ENCODE data around the gene HMG20A.

HMG20A gene

DNA sequence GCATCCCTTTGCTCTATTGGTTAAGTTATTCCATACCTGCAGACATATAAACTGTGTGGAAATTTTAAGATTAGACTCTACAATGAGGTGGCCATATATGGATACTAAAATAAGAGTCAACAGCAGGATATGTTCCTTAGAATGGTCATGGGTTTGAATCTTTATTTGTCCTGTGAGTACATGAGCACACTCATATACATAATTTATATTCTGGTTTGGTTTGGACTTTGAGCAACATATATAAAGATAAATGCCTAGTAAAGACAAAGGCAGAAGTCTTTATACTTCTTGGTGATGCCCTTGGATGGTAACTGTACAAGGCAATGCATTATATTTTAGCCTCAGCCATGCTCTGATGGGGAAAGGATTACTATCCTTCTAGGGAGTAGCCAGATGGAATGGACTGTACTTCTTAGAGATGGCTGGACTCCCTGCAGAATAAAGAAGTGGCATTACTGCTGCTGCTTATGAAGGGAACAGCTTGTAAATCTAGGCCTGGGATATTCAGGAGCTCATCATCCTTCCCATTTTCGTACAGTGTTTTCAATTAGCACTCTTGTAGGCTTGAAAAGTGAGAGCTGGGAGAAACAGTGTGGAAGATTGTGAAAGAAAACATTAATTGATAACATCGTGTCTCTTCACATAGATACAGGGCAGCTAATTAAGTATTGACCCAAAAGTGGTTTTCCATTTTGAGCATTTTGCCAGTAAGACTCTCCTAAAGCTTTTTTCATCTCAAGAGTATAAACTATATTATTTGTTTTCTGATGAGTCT, 60.4 kb downstream of the HMG20A start:
- no peak for DNase-seq

DNA sequence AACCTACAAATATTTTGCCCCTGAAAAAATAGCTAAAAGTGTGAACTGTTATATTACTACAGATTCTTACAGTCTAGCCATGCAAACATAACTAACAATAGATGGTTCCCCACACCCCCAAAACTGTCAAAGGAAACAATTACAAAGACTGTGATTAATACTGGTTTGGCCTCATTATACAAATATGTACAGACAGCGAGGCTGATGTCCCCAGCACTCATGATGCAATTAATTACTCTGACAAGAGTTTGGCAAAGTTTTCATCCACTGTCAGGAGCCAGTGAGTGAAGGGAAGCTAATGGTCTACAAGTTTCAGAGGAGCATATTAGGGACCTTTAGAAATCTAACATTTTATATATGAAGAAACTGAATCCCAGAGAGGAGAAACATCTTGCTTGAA, 61.0 kb downstream of the HMG20A start:
- no peak for DNase-seq

DNA sequence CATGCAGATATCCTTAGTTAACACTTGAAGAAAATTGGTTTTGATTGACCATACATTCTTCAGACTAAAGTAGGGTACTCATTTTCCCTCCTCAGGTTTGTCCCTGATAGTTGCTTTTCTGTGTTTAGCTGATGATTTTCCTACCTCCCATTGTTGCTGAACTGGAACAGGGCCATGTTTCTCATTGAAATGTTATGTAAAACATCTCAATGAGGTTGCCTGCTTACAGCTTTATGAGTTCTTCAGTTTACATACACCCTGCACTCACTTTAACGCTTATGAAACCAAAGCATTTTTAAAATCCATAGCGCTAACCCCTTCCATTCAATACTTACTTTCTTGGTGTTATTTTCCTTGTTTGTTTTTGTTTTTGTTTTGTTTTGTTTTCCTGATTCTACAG, 61.9 kb downstream of the HMG20A start:
- DNase-seq: no peak

DNA sequence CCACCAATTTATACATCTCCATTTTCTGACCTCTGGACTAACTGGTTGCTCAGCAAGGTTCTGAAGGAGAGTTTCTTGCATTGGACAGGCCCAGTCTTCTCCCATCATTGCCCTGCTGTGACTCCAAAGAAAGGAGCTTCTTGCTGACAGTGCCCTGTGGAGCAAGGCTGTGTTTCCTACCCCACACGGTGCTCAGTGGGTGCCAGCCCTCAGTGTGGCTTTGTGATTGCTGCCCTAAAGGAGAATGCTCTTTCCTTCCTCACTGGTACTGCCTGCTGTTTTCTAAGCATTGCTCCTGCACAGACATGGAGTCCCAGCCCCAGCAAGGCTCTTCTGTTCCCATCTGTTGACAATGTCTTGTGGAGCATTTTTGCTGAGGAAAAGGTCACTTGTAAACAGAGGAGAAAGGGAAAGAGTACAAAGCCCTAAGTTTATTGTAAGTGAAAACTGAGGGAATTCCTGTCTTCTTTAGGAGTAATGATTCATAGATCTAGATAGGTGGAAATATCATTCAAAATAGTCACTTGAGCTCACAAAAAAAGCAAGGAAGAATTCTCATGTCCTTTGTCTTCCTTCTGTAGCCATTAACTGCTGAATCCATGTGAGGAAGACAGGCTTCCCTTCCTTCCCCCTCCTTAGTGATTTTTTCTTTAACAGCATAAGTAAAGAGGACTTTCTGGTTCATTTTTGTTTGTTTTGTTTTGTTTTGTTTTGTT, 62.9 kb downstream of the HMG20A start:
- DNase-seq: no peak

DNA sequence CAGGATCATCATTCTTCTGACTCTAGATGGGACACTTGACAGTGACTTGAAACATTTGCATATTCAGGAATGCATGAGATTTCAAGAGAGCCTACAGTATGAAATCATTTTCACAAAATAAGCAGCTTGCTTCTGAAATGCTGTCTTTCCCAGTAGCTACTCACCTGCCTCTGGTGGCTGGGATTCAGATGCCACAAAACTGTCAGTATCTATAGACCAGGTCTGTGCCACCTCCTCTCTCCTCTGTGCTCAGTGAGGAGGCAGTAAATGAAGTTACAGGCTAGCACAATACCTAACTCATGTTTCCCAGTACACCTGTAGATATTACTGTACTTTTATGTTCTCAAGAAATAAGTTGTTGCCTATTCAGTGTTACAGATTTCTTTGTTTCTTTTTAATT, 64.3 kb downstream of the HMG20A start:
- DNase-seq: no peak

DNA sequence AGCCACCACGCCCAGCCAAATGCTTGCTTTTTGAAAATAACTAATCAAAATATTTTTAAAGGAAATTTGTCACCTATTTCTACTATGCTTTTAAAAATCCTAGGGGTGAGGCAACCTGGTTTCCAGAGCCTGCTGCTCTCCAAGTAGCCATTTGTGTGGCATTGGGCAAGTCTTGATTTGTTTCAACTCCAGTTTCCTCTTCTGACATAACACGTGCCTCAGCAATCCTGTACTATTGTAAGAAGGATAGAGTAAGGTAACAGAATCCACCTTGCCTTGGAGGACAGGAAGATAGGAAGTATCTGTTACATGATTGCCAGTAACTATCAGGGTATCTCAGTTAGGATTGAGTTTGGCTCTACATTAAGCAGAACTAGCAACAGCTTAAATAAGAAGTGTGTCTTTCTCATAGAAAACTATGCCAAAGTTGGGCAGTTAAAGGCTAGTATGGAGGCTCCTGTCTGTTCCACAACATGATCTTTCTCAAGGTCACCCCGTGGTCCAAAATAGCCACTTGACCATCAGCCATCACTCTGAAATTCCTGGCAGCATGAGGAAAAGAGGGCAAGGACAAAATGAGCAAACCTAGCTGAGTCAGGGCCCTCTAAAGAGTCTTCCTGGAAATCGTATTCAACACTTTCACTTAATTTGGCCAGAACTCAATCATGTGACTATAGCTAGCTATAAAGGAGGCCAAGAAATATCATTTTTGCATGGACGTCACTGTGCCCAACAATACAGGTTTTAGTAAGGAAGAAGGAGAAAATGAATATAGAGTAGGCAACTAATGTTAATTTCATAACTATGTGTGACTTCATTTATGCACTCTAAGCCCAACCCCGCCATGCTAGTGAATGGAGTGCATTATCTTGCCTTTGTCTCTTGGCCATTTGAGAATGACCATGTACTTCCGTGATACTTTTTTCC, 66.1 kb downstream of the HMG20A start:
- DNase-seq: no peak

DNA sequence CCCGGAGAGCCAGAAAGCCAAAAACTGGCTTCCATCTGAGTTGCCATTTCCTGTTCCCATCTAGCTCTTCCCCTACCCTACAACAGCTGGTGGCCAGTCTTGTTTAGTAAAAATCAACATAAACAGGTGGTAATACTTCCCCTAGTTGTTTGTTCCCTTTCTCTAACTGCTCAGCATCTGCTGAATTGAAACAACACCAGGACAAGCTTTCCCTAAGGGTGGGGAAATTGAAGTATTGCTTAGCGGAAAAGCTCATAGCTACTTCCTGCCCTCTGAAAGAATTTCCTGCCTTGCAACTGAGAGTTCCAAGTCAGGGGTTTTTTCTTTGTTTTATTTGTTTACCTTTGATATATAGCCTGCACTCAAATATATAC, 66.8 kb downstream of the HMG20A start:
- peak; percentile 33 for DNase-seq

DNA sequence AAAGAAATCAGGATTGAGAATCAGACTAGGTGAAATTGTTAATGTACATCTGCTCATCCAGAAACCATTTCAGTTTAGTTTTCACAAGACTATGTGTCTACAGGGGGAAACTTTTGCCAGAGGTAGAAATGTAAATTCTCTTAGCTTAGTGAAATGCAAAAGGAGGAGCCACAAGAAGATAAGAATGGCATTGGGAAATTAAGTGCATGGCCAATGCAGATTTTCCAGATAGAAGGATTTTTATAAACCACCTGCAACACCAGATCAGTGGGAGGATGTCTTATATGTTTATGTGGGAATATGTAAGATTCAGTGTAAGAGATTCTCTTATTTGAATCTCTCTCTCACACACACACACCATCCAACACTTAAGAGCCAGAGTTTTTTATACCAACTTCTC, 67.2 kb downstream of the HMG20A start:
- DNase-seq: no peak

DNA sequence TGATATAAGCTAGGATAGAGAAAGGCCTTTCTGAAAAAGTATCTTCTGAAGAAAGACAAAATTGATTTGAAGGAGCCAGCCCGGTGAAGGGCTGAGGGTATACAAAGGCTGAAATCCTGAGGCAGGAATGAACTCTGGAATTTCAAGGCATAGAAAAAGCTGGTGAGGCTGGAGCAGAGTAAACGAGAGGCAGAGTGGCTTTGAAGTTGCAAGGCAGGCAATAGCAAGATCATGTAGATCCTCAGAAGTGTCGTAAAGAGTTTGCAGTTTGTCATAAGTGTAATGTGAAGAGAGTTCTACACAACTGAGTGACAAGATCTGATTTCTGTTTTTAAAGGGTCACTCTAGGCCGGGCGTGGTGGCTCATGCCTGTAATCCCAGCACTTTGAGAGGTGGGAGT, 69.0 kb downstream of the HMG20A start:
- no peak for DNase-seq

DNA sequence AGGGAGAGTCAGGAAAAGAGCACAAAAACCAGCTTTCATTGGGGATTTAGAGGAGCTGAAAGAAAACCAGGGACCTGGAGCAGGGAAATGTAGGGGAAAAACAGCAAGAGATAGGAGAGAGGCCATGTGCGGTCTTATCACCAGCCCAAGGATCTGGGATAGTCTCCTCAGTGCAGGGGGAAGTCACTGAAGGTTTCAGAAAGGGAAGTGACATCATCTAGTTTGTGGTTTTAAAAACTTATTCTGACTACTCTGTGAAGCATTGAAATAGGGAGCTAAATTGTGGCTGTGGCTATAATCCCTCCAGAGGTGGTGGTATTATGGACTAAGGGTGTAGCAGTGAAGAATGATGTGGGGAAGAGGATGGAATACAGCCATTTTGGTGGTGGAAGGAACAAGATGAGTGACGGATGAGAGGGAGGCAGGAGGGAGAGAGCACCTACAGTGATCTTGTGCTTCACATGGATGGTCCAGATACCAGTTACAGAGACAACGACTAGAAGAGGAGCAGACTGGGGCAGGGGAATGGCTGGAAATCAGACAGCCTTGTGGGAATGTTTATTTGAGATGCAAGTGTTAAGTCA, 72.7 kb downstream of the HMG20A start:
- no peak for DNase-seq

DNA sequence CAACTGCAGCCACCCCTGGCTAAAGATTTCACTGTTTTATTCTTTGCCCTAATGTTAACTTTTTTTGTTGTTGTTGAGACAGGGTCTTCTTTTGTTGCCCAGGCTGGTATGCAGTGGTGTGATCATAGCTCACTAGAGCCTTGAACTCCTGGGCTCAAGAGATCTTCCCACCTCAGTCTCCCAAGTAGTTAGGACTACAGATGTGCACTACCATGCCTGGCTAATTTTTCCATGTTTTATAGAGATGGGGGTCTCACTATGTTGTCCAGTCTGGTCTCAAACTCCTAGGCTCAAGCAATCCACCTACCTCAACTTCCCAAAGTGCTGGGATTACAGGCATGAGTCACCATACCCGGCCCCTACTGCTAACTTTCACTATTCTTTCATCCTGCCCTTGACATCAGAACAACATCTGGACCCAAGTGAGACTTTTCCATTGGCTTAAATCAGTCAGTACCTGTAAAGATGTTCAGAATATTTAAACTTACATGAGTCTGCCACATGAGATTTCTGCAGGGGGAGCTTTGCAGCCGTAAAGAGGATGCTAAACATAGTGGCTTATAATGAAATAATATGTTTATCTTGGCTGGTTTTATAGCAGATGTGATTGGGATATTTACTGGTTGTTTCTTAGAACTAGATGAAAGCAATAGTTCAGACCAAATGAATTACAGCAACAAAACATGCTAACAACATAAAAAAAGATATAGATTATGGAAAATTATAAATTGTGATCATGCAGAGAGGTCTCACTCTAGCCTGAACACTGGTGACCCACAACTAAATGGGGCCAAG, 73.6 kb downstream of the HMG20A start:
- DNase-seq: no peak

DNA sequence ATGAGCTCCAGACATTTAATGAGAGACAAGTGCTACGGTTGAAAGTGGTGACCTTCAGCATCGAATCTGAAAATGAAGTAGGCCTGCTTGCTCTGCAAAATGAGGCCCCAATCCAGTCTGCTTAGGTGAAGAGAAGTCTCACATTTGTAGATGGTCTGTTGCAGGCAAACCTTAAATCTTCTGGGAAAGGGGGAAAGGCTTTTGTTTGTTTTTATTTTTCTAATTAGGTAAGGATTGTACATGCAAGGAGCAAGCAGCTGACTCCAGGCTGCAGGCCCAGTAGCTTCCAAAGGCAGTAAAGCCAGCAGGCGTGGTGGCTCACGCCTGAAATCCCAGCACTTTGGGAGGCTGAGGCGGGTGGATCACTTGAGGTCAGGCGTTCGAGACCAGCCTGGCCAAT, 74.3 kb downstream of the HMG20A start:
- no peak for DNase-seq

DNA sequence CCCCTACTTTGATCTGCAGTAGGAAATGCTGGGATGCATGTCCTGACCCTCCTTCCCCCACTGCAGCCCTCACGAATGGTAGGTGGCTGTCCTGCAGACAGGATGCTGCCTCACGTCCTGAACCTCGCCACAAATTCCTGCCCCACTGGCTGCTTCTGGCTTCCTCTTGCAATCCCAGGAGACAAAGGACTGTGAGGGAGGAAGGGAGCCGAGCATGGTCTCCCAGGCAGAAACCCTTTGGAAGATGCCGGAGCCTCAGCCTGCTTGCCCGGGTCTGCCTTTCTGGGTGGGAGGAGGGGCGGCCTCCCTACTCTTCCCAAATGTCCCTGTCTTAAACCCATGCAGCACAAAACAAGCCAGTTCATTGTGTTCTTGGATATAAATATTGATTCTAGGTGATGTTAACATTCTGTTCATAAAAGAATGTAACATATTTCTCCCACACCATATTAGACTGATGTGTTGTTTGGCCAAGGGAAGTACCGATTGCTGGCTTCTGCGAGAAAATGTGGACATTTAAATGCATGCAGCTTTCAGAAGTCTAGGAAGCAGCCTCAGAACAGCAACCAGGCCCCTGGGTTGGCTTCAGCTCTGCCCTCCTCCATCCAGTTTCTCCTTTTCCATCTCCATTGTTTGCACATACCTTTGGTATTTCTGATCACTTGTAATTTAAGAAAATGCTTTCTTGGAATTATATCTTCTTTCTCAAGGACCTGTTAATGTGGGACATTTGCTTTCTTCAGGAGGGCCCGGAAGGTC, 75.3 kb downstream of the HMG20A start:
- no peak for DNase-seq

DNA sequence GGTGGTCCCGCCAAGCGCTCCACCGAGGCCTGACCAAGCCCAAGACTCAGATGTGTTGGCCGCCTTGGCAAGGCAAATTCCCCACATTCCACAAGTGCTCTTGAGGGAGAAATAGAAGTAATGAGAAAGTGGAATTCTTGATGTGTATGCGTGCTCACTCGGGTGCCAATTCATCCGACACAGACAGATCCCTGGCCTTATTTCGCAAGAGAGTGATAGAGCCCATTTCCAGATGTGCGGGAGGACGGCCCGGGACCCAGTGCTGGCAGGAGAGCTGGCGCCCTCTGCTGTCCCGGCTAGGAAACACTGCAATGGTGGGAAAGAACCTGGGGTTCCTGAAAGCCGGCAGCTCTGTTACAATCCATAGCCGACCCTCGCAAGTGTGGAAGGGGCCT, 76.0 kb downstream of the HMG20A start:
- peak; percentile 48 for DNase-seq

DNA sequence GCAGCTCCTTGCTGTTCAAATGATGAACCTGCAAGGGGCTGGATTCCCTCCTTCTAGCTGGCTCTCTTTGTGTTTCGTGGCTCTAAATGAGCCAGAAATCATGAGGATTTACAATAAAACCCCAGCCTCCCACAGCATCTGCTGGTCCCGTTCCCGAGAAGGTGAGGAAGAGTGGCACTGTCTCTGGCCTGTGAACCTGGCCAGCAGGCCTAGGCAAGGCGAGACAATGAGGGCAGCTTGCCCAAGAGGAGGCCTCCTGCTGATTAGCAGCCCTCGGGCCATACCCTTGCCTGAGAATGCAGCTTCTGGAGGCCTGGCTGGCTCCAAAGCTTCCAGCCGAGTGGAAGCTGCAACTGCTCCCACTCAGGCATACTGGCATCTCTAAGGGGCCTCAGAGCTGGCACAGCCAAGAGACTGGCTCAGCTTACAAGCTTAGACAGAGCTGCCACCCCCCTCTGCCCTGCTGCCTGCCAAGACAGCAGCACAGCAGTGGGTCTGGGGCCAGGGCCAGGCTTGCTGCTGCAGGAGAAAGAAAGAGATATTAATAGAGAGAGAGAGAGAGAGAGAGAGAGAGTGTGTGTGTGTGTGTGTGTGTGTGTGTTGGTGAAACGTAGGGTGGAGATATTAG, 76.5 kb downstream of the HMG20A start:
- peak; percentile 75 for DNase-seq

DNA sequence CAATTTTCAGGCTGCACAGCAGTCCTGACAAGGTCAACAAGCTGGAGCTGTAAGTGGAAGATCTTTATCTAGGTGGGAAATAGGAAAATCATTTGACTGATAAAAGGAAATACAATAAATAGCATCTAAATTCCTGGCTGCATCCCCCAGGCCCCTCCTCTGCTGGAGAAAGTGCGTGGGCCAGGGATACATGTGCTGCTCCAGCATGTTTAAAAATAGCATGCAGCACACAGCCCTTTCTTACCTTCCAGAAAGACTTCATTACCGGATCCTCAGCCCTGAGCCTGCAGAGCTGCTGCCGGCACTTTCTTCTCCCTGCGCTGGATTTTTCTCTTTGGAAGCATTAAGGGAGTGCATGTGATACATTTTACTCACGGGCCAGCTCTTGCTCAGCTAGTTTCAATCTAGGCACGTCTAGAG, 77.3 kb downstream of the HMG20A start:
- no peak for DNase-seq

DNA sequence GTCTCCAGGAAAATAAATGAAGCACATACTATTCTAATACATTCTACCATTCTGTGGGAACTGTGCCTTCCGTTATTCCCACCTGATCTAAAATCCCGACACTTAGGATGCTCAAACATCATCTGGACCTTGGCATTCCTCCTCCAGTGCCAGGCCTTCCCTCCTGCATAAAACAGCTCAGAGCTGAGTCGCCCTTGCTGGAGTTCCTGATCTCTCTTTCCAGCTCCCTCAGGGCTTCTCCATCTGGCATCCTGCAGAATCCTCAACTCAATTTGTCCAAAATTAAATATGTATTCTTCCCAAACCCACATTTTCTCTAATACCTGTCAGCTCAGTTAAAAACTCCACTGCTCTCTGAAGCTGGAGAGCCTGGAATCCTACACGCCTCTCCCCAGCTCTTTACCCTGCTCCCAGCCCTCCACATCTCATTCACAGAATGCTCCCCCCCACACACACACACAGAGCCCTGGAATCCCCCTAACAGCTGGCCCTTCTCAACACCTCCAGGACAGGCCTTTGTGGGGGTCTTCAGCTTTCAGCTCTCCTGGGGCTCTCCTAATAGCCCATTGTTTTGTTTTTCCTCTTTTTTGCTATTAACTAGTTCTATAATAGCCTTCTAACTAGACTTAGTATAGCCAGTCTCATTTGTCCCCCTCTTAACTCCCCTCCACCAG, 78.5 kb downstream of the HMG20A start:
- DNase-seq: no peak

DNA sequence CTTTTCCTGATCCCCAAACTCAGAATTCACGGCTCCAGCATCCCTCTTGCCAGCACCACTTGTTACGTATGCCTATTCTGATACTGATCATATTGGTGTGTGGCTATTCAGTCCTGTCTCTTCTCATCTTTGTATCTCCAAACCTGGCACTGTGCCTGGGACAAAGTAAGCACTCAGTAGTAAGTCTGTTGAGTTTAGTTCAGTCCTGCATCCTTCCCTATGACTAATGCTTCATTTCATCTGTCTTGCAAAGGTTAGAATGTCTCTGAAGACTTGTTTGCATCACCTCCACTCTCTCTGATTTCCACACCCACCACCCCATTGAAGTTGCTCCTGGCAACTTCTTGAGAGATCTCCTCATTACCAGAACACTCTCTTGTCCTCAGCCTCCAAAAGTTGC, 80.3 kb downstream of the HMG20A start:
- DNase-seq: no peak

DNA sequence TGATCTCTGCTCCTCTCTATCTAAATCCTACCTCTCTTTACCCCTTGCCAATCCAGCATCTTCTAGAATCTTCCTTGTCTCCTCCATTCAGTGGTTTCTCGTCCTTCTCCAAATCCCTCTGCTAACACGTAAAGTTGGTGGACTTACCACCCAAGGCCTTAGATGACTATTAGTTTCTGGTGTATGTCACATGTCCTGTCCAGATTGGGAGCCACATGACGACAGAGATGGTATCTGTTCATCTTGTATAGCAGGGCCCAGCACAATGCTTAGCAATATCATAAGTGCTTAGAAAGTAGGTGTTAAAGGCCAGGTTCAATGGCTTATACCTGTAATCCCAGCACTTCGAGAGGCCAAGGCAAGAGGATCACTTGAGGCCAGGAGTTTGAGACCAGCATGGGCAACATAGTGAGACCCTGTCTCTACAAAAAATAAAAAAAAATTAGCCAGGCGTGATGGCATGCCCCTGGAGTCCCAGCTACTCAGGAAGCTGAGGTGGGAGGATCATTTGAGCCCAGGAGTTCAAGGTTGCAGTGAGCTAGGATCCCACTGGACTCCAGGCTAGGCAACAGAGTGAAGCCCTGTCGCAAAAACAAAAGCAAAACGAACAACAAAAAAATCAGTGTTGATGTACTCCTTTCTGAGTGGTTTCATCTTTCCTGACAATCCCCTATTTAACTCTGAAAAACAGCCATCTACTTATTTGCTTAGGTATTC, 81.8 kb downstream of the HMG20A start:
- DNase-seq: no peak

DNA sequence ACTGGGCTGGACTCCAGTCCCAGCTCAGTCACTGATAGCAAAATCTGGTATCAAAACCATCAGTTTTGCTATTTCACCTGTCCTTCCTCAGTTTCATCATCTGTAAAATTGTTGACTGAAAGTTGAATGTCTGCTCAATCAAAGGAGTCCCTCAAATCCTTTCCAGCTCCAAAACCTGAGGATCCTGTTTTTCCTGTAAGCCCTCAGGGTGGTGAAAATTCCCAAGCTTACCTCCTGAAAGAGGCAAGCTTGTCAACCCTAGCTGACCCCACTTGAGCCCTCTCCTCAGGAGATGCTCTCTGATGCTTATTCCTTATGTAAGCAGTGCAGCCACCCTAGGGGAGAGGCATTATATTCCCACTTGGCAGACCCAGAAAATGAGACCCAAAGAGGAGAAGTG, 82.6 kb downstream of the HMG20A start:
- no peak for DNase-seq
